DND-41 (cell line): ENCODE results near the gene DENND1C.
"Not testable (repeated sequence)": the region's sequence is repeated elsewhere in the genome, so short reads cannot be mapped to it uniquely, and the experiment has no call there.

ENCODE experiments used
- ATAC-seq: fragments of 200-7000 bp; cut with Tn5 transposase; 3 replicates; pipeline ENCODE4 v1.9.1; 2021; ENCODE audit warnings: low read depth; ENCODE audit not compliant: insufficient read depth
- DNase-seq: peaks from one replicate; pipeline ENCODE4 v3.0.0-alpha.2; 2020
- H2AFZ ChIP-seq: 2 replicates; pipeline ENCODE4 v1.6.0; 2012; ENCODE audit warnings: low read depth, low read length
- H3K27ac ChIP-seq: 2 replicates; pipeline ENCODE4 v1.5.1; 2012; ENCODE audit warnings: low read length, inconsistent platforms
- H3K27me3 ChIP-seq: fragments of 200-600 bp; sonication (generic); 2 replicates; pipeline ENCODE4 v1.6.0; 2012; ENCODE audit warnings: low read length, mild to moderate bottlenecking, inconsistent platforms; ENCODE audit not compliant: insufficient read depth, poor library complexity
- H3K36me3 ChIP-seq: 2 replicates; pipeline ENCODE4 v1.5.1; 2012; ENCODE audit warnings: low read length, inconsistent platforms; ENCODE audit not compliant: insufficient read depth
- H3K4me1 ChIP-seq: 2 replicates; pipeline ENCODE4 v1.5.1; 2012; ENCODE audit warnings: mild to moderate bottlenecking, low read length; ENCODE audit not compliant: insufficient read depth
- H3K4me2 ChIP-seq: 2 replicates; pipeline ENCODE4 v1.6.0; 2012; ENCODE audit warnings: mild to moderate bottlenecking, moderate library complexity, low read length, inconsistent platforms; ENCODE audit not compliant: insufficient read depth
- H3K4me3 ChIP-seq, 2 experiments: fragments of 200-600 bp in 1 of 2; shearing (Covaris generic) in 1 of 2; 2 replicates each; pipeline ENCODE4 v1.5.1; 2012 to 2016; ENCODE audit warnings: inconsistent platforms in 2 of 2, low read length in 2 of 2, mild to moderate bottlenecking in 2 of 2, low read depth in 1 of 2, moderate library complexity in 1 of 2
- H3K79me2 ChIP-seq: 2 replicates; pipeline ENCODE4 v1.6.0; 2012; ENCODE audit warnings: low read length, inconsistent platforms; ENCODE audit not compliant: insufficient read depth
- H3K9ac ChIP-seq: 2 replicates; pipeline ENCODE4 v1.6.0; 2012; ENCODE audit warnings: low read depth, mild to moderate bottlenecking, inconsistent platforms, low read length, moderate library complexity
- H3K9me3 ChIP-seq: 2 replicates; pipeline ENCODE4 v1.5.1; 2012; ENCODE audit warnings: low read length, moderate library complexity, mild to moderate bottlenecking, inconsistent platforms; ENCODE audit not compliant: insufficient read depth, severe bottlenecking
- H4K20me1 ChIP-seq: 2 replicates; pipeline ENCODE4 v1.6.0; 2012; ENCODE audit warnings: low read length; ENCODE audit not compliant: insufficient read depth
- CTCF ChIP-seq: IDR thresholded peaks from 2 replicates; pipeline ENCODE4 v1.5.1; 2012; ENCODE audit warnings: borderline replicate concordance, low read length, moderate library complexity, mild to moderate bottlenecking; ENCODE audit not compliant: poor library complexity, severe bottlenecking; ENCODE audit errors: extremely low read depth
- EZH2 ChIP-seq: IDR thresholded peaks from 3 replicates; pipeline ENCODE4 v1.6.1; 2012; ENCODE audit warnings: borderline replicate concordance, low read depth, mild to moderate bottlenecking, moderate library complexity, low read length, inconsistent platforms; ENCODE audit not compliant: severe bottlenecking

Gene DENND1C

GRCh38 chr19:6429419-6430221 is 52.0 kb downstream of the DENND1C start:
- no peak overlapping the region for H3K9ac ChIP-seq
- ATAC-seq (no peak), DNase-seq (no peak)
- no peaks in the 10 kb centered on the region for H3K36me3 ChIP-seq
- TF ChIP-seq EZH2 (no peak), CTCF (no peak)
- H2AFZ ChIP-seq = no peak overlapping the region
- H4K20me1 ChIP-seq = no peaks in the 10 kb centered on the region
- H3K27ac ChIP-seq = no peak overlapping the region
- no peaks in the 10 kb centered on the region for H3K79me2 ChIP-seq
- no peaks in the 10 kb centered on the region for H3K27me3 ChIP-seq
- H3K4me2 ChIP-seq = no peak overlapping the region
- H3K9me3 ChIP-seq = no peaks in the 10 kb centered on the region
- H3K4me1 ChIP-seq = peaks cover 13% of the 10 kb centered on the region
- no peak overlapping the region for H3K4me3 ChIP-seq

- H4K20me1 ChIP-seq, H3K36me3 ChIP-seq, H3K4me3 ChIP-seq, H3K79me2 ChIP-seq, H3K27ac ChIP-seq, H3K27me3 ChIP-seq, H2AFZ ChIP-seq, DNase-seq, H3K9me3 ChIP-seq, ATAC-seq, H3K9ac ChIP-seq, H3K4me2 ChIP-seq: not testable (repeated sequence)
- H3K4me1 ChIP-seq = peaks cover 13% of the 10 kb centered on the region
Measured at GRCh38 chr19:6428692-6429418, 52.7 kb downstream of the DENND1C start.

- Histone ChIP-seq H3K4me3 (no peak overlapping the region), H4K20me1 (peaks cover 20% of the 10 kb centered on the region), H3K27me3 (no peaks in the 10 kb centered on the region), H3K79me2 (peaks cover 23% of the 10 kb centered on the region), H2AFZ (no peak overlapping the region), H3K9ac (no peak overlapping the region), H3K36me3 (peaks cover 19% of the 10 kb centered on the region), H3K27ac (no peak overlapping the region), H3K4me2 (no peak overlapping the region), H3K9me3 (no peaks in the 10 kb centered on the region), H3K4me1 (peaks cover 31% of the 10 kb centered on the region)
- ATAC-seq (no peak), DNase-seq (no peak)
- no peak for TF ChIP-seq EZH2
- no peak for TF ChIP-seq CTCF
Measured at GRCh38 chr19:6427131-6427530, 54.5 kb downstream of the DENND1C start.
